ENCODE results near the gene REEP5.

Gene REEP5

DNA sequence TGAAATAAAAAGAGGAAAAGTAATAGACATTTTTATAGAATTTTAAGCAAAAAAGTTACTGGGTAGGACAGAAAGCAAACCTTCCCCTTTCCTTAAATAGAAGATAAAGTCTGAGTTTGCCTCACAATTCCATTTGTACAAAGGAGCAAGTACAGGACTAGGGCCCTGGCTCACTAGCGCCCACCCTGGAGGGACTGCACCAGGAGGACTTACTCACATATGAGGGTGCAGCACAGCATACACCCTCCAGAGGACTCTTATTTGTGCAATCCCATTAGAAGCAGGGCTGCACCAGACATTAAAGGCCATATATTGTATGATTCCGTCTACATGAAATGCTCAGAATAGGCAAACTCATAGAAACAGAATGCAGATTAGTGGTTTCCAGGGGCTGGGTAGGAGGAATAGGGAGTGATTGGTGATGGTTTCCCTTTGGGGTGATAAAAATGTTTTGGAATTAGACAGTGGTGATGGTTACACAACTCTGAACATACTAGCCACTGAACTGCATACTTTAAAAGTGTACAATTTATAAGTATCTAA lies 4.5 kb downstream of the REEP5 start:
- TF ChIP-seq, protein P1, sequence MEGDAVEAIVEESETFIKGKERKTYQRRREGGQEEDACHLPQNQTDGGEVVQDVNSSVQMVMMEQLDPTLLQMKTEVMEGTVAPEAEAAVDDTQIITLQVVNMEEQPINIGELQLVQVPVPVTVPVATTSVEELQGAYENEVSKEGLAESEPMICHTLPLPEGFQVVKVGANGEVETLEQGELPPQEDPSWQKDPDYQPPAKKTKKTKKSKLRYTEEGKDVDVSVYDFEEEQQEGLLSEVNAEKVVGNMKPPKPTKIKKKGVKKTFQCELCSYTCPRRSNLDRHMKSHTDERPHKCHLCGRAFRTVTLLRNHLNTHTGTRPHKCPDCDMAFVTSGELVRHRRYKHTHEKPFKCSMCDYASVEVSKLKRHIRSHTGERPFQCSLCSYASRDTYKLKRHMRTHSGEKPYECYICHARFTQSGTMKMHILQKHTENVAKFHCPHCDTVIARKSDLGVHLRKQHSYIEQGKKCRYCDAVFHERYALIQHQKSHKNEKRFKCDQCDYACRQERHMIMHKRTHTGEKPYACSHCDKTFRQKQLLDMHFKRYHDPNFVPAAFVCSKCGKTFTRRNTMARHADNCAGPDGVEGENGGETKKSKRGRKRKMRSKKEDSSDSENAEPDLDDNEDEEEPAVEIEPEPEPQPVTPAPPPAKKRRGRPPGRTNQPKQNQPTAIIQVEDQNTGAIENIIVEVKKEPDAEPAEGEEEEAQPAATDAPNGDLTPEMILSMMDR (IDR thresholded peaks at IDR 0.05; ENCODE audit: insufficient read depth, low read length, missing control alignments), result peak; percentile 10
- ChIA-PET CTCF (no interaction called here), POLR2A (no interaction called here)
- peak; percentile 37 for DNase-seq (ENCODE audit: low read depth, low spot score)
- no peak overlapping the region for H3K4me3 ChIP-seq (ENCODE audit: low read depth, low read length)

DNA sequence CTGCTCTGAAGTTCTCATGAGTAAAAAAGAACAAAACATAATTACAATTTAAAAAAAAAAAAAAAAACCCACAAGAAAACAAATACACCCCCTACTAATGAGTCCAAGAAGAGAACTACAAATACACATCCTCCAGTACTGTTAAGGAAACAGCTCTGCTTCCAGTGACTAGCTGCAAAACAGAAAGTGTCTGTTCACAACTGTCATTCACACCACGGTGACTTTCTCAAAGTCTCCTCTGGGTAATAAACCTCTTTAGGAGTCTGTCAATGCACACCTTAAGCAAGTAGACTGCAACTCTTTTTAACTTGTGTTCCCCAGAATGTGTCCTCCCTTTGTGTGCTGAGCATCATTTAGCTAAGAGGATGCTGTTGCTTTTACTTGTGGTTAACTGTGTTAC lies 6.2 kb downstream of the REEP5 start:
- no peak overlapping the region for H3K4me3 ChIP-seq (ENCODE audit: low read depth, low read length)
- DNase-seq (ENCODE audit: low read depth, low spot score), result no peak
- TF ChIP-seq, protein P1 (IDR thresholded peaks at IDR 0.05; ENCODE audit: insufficient read depth, low read length, missing control alignments), result no peak
- ChIA-PET CTCF (interaction anchor here (0.8 to 2.3 kb wide), 3 partner anchors 8 to 12 kb away, joined by 4 to 10 read pairs (median 4); no protein-coding TSS in a partner anchor), POLR2A (interaction anchor here (0.6 kb wide), 1 partner anchor 10 kb away, joined by 4 read pairs; no protein-coding TSS in a partner anchor)

DNA sequence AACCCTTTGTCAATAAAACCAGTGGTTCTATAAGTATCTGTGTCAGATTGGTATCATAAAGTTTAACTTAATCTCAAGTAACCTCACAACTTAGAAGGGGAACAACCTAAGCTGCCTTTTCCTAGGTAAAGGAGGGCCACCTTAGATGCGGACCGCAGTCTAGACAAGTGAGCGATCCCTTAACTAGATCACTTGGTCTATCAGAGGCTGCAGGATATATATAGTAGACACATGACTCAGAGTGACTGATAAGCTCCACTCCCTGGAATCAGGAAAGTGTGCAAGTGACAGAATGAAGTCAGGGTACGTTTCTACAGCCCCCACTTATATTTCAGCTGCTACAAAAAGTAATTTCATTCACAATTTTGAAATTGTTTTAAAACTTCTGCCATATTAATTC lies 7.4 kb downstream of the REEP5 start:
- no peak overlapping the region for H3K4me3 ChIP-seq (ENCODE audit: low read depth, low read length)
- TF ChIP-seq, protein P1 (IDR thresholded peaks at IDR 0.05; ENCODE audit: insufficient read depth, low read length, missing control alignments), result no peak
- POLR2A ChIA-PET, result no interaction called here
- CTCF ChIA-PET, result interaction anchor here (1.1 to 2.3 kb wide), 2 partner anchors 10 to 692 kb away, joined by 3 to 10 read pairs; no protein-coding TSS in a partner anchor
- no peak for DNase-seq (ENCODE audit: low read depth, low spot score)

DNA sequence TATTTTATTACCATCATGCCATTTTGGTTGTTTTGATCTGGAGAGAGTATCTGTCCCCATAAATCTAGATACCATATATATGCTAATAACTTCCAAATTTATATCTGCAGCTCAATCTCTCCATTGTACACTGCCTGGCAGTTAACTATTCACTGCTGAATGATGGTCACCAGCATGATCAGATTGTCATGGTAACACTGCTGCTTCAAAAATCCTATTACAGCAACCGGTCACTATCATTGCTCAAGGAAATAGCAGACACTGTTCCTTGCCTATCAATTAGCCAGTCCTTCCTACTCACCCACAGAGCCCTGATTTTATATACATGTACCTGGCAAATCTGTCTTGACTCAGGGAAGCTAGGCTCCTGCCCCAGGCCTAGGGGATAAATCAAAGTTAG lies 11.5 kb downstream of the REEP5 start:
- no peak for DNase-seq (ENCODE audit: low read depth, low spot score)
- TF ChIP-seq, protein P1 (IDR thresholded peaks at IDR 0.05; ENCODE audit: insufficient read depth, low read length, missing control alignments), result no peak
- ChIA-PET CTCF (interaction anchor here (1.5 to 2.6 kb wide), 2 partner anchors 9 to 12 kb away, joined by 5 to 17 read pairs; partner anchors contain the start of gene REEP5), POLR2A (interaction anchor here (0.7 kb wide), 1 partner anchor 10 kb away, joined by 3 read pairs; no protein-coding TSS in a partner anchor)
- H3K4me3 ChIP-seq (ENCODE audit: low read depth, low read length), result no peak overlapping the region

DNA sequence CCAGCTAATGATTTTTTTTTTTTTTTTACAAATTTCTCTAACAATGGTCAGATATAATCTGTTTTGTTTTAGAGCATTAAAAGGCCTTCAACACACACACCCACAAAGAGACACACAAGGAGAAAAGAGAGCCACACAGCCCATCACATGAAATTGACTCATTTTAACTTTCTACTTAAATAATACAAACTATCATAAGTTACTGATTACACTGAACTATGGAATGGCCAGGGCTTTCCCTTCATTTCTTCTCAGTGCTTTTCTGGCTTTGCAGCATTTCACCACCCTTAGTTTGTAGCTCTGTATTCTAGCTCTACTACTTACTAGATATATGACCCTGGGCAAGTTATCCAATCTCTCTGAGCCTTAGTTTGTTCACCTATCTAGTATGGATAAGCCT lies 13.2 kb downstream of the REEP5 start:
- POLR2A ChIA-PET, result no interaction called here
- TF ChIP-seq, protein P1 (IDR thresholded peaks at IDR 0.05; ENCODE audit: insufficient read depth, low read length, missing control alignments), result no peak
- CTCF ChIA-PET, result interaction anchor here (1.1 kb wide), 1 partner anchor 13 kb away, joined by 4 read pairs; no protein-coding TSS in a partner anchor
- DNase-seq (ENCODE audit: low read depth, low spot score), result no peak
- no peak overlapping the region for H3K4me3 ChIP-seq (ENCODE audit: low read depth, low read length)

DNA sequence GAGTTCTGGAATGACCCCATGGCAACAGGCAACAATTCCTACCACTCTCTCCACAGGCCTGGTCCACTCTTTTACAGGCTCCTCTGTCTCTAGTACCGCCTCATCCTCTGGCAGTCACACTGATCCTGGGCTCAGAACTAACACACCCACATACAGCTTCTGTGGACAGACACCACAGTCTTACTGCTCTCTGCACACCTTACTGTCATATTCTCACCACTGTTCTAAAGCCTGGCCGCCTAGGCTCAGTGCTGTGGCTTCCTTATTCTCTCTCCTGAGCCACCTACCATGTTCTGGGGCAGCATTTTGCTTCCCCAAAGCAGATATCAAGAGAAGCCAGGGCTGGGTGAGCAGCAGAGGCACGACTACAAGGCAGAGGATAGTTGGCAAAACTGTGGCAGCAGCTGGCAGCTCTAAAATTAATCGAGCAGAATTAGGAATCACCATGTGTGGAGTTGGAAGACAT lies 14.8 kb downstream of the REEP5 start:
- TF ChIP-seq, protein P1 (IDR thresholded peaks at IDR 0.05; ENCODE audit: insufficient read depth, low read length, missing control alignments), result no peak
- H3K4me3 ChIP-seq (ENCODE audit: low read depth, low read length), result no peak overlapping the region
- ChIA-PET POLR2A (interaction anchor here (0.6 kb wide), 1 partner anchor 125 kb away, joined by 4 read pairs; no protein-coding TSS in a partner anchor), CTCF (no interaction called here)
- DNase-seq (ENCODE audit: low read depth, low spot score), result no peak

Measured in AG04449 (cell line).